ENCODE data around the gene TRIO.

Gene TRIO

DNA sequence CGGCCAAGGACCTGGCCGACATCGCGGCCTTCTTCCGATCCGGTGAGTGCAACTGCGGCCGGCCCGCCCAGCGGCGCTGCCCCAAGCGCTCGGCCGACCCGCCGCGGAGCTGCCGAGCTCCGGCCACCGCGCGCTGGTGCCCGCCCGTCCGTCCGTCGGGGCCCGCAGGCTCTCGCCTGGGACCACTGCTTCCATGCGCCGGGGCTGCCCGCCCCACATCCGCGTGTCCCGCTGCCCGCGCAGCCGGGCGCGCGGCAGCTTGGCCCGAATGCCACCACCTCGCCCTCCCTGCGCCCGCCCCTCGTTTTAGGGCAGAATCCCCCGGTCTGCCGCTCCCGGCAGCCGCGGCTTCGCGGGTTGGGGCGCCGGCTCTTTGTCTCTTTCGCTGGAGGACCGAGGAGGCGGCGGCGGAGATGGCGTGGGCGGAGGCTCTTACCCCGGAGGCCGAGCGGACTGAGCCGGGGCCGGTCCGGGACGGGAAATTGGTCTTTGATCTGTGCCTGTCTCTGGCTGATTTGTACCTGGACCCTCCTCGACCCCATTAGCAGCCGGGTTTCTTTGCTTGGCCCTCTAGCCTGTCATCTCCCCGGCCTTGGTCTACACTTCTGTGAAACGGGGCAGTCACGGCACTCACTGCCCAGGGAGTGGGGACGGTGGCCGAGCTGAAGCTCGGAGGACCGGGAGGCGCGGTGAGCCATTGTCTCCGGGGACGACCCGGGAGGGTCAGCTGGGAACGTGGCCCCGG, 871 bp downstream of the TRIO start:
- TF ChIP-seq RARB (CRISPR knock-in tag; IDR thresholded peaks at IDR 0.05) (no peak), ISL1 (CRISPR knock-in tag; IDR thresholded peaks at IDR 0.05) (no peak), ZNF565 (CRISPR knock-in tag; conservative IDR thresholded peaks at IDR 0.05; ENCODE audit: low read depth) (no peak), TCF4 (CRISPR knock-in tag; IDR thresholded peaks at IDR 0.05; ENCODE audit: borderline replicate concordance) (no peak), ZFP30 (CRISPR knock-in tag; IDR thresholded peaks at IDR 0.05) (no peak), SNAI2 (CRISPR knock-in tag; IDR thresholded peaks at IDR 0.05) (no peak), ZNF8 (CRISPR knock-in tag; IDR thresholded peaks at IDR 0.05) (no peak), PPARA (CRISPR knock-in tag; IDR thresholded peaks at IDR 0.05; ENCODE audit: borderline replicate concordance) (no peak), TOX (CRISPR knock-in tag; IDR thresholded peaks at IDR 0.05; ENCODE audit: borderline replicate concordance) (no peak), OSR1 (CRISPR knock-in tag; IDR thresholded peaks at IDR 0.05) (no peak), ZNF70 (CRISPR knock-in tag; IDR thresholded peaks at IDR 0.05) (no peak), ARNTL (CRISPR knock-in tag; IDR thresholded peaks at IDR 0.05; ENCODE audit: borderline replicate concordance, low read depth) (no peak), CSDC2 (CRISPR knock-in tag; IDR thresholded peaks at IDR 0.05) (no peak), ZFP3 (CRISPR knock-in tag; IDR thresholded peaks at IDR 0.05) (no peak), ESRRG (CRISPR knock-in tag; IDR thresholded peaks at IDR 0.05) (no peak), GLIS3 (CRISPR knock-in tag; IDR thresholded peaks at IDR 0.05) (no peak)
- TF ChIP-seq, protein P1, sequence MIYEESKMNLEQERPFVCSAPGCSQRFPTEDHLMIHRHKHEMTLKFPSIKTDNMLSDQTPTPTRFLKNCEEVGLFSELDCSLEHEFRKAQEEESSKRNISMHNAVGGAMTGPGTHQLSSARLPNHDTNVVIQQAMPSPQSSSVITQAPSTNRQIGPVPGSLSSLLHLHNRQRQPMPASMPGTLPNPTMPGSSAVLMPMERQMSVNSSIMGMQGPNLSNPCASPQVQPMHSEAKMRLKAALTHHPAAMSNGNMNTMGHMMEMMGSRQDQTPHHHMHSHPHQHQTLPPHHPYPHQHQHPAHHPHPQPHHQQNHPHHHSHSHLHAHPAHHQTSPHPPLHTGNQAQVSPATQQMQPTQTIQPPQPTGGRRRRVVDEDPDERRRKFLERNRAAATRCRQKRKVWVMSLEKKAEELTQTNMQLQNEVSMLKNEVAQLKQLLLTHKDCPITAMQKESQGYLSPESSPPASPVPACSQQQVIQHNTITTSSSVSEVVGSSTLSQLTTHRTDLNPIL (CRISPR knock-in tag; IDR thresholded peaks at IDR 0.05; ENCODE audit: low read depth), result no peak
- TF ChIP-seq, protein P2, sequence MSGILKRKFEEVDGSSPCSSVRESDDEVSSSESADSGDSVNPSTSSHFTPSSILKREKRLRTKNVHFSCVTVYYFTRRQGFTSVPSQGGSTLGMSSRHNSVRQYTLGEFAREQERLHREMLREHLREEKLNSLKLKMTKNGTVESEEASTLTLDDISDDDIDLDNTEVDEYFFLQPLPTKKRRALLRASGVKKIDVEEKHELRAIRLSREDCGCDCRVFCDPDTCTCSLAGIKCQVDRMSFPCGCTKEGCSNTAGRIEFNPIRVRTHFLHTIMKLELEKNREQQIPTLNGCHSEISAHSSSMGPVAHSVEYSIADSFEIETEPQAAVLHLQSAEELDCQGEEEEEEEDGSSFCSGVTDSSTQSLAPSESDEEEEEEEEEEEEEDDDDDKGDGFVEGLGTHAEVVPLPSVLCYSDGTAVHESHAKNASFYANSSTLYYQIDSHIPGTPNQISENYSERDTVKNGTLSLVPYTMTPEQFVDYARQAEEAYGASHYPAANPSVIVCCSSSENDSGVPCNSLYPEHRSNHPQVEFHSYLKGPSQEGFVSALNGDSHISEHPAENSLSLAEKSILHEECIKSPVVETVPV (CRISPR knock-in tag; IDR thresholded peaks at IDR 0.05), result no peak
- TF ChIP-seq, protein P3, sequence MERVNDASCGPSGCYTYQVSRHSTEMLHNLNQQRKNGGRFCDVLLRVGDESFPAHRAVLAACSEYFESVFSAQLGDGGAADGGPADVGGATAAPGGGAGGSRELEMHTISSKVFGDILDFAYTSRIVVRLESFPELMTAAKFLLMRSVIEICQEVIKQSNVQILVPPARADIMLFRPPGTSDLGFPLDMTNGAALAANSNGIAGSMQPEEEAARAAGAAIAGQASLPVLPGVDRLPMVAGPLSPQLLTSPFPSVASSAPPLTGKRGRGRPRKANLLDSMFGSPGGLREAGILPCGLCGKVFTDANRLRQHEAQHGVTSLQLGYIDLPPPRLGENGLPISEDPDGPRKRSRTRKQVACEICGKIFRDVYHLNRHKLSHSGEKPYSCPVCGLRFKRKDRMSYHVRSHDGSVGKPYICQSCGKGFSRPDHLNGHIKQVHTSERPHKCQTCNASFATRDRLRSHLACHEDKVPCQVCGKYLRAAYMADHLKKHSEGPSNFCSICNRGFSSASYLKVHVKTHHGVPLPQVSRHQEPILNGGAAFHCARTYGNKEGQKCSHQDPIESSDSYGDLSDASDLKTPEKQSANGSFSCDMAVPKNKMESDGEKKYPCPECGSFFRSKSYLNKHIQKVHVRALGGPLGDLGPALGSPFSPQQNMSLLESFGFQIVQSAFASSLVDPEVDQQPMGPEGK (CRISPR knock-in tag; IDR thresholded peaks at IDR 0.05; ENCODE audit: borderline replicate concordance), result no peak
- no peak; the same call in 2 of the 3 replicates for ATAC-seq

DNA sequence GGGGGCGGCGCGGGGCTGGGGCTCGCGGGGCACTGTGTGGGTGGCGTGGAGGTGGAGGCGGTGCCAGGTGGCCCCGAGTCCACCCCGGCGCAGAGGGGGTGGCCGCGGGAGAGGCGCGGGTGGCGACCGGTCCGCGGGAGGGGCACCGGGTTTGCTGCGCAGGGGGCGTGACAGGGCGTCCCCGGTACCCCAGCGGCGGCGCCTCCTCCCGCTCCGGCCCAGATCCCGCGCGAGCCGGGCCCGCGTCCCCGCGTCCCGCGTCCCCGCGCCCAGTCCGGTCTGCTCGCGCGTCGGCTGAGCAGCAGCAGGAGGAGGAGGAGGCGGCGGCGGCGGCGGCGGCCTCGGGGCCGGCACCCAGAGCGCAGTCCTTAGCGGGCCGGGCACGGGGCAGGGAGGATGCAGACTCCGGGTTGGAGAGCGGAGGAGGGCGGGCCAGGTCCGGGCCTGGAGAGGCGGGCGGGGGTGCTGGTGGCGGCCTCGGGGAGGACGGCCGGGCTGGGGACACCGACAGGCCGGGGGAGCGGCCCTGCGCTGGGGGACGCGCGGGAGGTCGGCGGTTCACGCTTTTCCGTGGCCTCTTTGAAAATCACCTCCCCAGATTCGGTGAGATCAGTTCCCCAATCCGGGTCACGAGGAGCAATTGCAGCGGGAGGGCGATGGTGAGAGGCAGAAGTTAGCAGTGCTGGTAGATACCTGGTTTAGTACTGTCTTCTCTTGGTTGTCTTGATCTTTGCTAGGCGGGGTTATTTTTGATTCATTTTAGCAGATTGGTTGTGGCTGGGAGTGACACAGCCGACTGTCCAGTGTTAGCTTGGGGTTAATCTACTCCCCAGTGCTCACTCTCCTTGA, 1.7 kb downstream of the TRIO start:
- ATAC-seq, result peak; percentile 82
- TF ChIP-seq, protein P1 (CRISPR knock-in tag; IDR thresholded peaks at IDR 0.05; ENCODE audit: low read depth), result no peak
- TF ChIP-seq RARB (CRISPR knock-in tag; IDR thresholded peaks at IDR 0.05) (no peak), ZNF70 (CRISPR knock-in tag; IDR thresholded peaks at IDR 0.05) (no peak), TCF4 (CRISPR knock-in tag; IDR thresholded peaks at IDR 0.05; ENCODE audit: borderline replicate concordance) (no peak), ZFP30 (CRISPR knock-in tag; IDR thresholded peaks at IDR 0.05) (no peak), BACH2 (CRISPR knock-in tag; IDR thresholded peaks at IDR 0.05; ENCODE audit: borderline replicate concordance) (no peak), ZFP3 (CRISPR knock-in tag; IDR thresholded peaks at IDR 0.05) (no peak), CSDC2 (CRISPR knock-in tag; IDR thresholded peaks at IDR 0.05) (no peak), PPARA (CRISPR knock-in tag; IDR thresholded peaks at IDR 0.05; ENCODE audit: borderline replicate concordance) (no peak)
- TF ChIP-seq, protein P2 (CRISPR knock-in tag; IDR thresholded peaks at IDR 0.05), result no peak
- TF ChIP-seq, protein P4, sequence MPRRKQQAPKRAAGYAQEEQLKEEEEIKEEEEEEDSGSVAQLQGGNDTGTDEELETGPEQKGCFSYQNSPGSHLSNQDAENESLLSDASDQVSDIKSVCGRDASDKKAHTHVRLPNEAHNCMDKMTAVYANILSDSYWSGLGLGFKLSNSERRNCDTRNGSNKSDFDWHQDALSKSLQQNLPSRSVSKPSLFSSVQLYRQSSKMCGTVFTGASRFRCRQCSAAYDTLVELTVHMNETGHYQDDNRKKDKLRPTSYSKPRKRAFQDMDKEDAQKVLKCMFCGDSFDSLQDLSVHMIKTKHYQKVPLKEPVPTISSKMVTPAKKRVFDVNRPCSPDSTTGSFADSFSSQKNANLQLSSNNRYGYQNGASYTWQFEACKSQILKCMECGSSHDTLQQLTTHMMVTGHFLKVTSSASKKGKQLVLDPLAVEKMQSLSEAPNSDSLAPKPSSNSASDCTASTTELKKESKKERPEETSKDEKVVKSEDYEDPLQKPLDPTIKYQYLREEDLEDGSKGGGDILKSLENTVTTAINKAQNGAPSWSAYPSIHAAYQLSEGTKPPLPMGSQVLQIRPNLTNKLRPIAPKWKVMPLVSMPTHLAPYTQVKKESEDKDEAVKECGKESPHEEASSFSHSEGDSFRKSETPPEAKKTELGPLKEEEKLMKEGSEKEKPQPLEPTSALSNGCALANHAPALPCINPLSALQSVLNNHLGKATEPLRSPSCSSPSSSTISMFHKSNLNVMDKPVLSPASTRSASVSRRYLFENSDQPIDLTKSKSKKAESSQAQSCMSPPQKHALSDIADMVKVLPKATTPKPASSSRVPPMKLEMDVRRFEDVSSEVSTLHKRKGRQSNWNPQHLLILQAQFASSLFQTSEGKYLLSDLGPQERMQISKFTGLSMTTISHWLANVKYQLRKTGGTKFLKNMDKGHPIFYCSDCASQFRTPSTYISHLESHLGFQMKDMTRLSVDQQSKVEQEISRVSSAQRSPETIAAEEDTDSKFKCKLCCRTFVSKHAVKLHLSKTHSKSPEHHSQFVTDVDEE (CRISPR knock-in tag; IDR thresholded peaks at IDR 0.05), result no peak
